ENCODE measurements around the gene CHST8. TPM values are rescaled to one million over a fixed set of nuclear protein-coding genes. Genes with fewer than 3 reads are reported as not detected.

CHST8 gene
- polyA plus RNA-seq, 2 of the 4 experiments (the other 2 are of a cell fraction) = not detected

DNA sequence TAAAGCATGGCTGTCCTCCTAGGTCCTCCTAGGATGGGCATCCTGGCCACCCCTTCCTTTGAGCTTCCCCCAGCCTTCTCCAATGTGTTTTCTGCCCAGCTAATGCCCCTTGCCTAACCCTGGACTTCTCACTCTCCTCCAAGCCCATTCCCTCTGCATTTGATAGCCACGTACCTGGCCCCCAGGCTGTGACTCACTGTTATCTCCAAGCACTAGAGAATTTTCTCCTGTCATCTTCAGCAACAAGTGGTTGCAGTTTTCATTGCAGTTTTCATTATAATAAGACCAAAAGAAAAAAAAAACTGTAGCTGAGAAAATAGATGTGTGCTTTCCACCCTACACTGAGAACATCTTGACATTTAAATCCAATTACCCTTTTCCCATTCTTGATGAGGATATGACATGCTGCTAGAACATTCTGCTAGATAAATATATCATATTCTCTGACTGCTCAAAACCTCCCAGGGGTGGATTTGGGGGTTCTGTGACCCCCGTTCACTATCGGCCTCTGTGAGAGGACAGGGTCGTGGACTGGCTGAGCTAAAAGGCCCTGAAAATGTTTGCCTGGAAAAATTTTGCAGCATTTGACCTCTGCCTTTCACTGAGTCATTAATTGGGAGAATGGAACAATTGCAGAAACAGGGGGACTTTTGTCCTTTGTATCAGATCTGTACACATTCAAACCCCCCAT, 116.1 kb downstream of the CHST8 start:
- Histone ChIP-seq H3K9me3 (peaks cover 2% of the 10 kb centered on the region), H3K4me1 (no peaks in the 10 kb centered on the region), H3K4me2 (no peak overlapping the region), H3K4me3 (no peak overlapping the region), H3K27ac (no peak overlapping the region)
- no peak for DNase-seq (ENCODE audit: low read depth in 1 of 2, low spot score in 1 of 2)
- TF ChIP-seq EHMT2 (IDR thresholded peaks at IDR 0.05; ENCODE audit: low read depth) = no peak
- TF ChIP-seq NFE2L2 (conservative IDR thresholded peaks at IDR 0.05; ENCODE audit: low read length) = no peak
- no peak for TF ChIP-seq MAZ (IDR thresholded peaks at IDR 0.05; ENCODE audit: borderline replicate concordance, low read depth, low read length)
- TF ChIP-seq JUNB (IDR thresholded peaks at IDR 0.05) = no peak
- TF ChIP-seq, protein P1, sequence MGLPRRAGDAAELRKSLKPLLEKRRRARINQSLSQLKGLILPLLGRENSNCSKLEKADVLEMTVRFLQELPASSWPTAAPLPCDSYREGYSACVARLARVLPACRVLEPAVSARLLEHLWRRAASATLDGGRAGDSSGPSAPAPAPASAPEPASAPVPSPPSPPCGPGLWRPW (IDR thresholded peaks at IDR 0.05) = no peak
- TF ChIP-seq BHLHE40 (IDR thresholded peaks at IDR 0.05; ENCODE audit: low read depth, low read length) = no peak
- no peak for TF ChIP-seq CTCF (IDR thresholded peaks at IDR 0.05)
- no peak for TF ChIP-seq RFX5 (IDR thresholded peaks at IDR 0.05)
- TF ChIP-seq HOXB5 (CRISPR knock-in tag; IDR thresholded peaks at IDR 0.05) = no peak
- TF ChIP-seq PHF8 (IDR thresholded peaks at IDR 0.05; ENCODE audit: borderline replicate concordance, low read depth) = no peak
- no peak for TF ChIP-seq ZFP36 (IDR thresholded peaks at IDR 0.05; ENCODE audit: borderline replicate concordance, partially characterized antibody)
- TF ChIP-seq MYC (IDR thresholded peaks at IDR 0.05; ENCODE audit: borderline replicate concordance, low read length) = no peak
- TF ChIP-seq SMC3 (IDR thresholded peaks at IDR 0.05) = no peak
- TF ChIP-seq, protein P2, sequence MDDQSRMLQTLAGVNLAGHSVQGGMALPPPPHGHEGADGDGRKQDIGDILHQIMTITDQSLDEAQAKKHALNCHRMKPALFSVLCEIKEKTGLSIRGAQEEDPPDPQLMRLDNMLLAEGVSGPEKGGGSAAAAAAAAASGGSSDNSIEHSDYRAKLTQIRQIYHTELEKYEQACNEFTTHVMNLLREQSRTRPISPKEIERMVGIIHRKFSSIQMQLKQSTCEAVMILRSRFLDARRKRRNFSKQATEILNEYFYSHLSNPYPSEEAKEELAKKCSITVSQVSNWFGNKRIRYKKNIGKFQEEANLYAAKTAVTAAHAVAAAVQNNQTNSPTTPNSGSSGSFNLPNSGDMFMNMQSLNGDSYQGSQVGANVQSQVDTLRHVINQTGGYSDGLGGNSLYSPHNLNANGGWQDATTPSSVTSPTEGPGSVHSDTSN (IDR thresholded peaks at IDR 0.05) = no peak
- TF ChIP-seq SREBF2 (IDR thresholded peaks at IDR 0.05) = no peak
- ATAC-seq = no peak
- ChIA-PET POLR2A (no interaction called here), CTCF (interaction anchor here (0.7 to 2.0 kb wide), 9 partner anchors 10 to 322 kb away, joined by 3 to 5 read pairs (median 3); no protein-coding TSS in a partner anchor)
- 4% methylated on average over 4 of the region's 4 CpGs for WGBS (ENCODE audit: missing lambda C conversion rate)
- FAIRE-seq = peak; percentile 39

- peak; percentile 45 to 54 for DNase-seq (ENCODE audit: low read depth in 1 of 2, low spot score in 1 of 2)
- 4% methylated on average over 9 of the region's 9 CpGs for WGBS (ENCODE audit: missing lambda C conversion rate)
- ChIA-PET POLR2A (no interaction called here), CTCF (interaction anchor here (1.0 to 2.7 kb wide), 5 partner anchors 8 to 37 kb away, joined by 3 to 19 read pairs (median 4); no protein-coding TSS in a partner anchor)
- no peak for FAIRE-seq
- H3K4me3 ChIP-seq = no peak overlapping the region
- H3K9me3 ChIP-seq = no peaks in the 10 kb centered on the region
- peak; percentile 48 to 71; a peak in 4 of 6 replicates for ATAC-seq
- no peak overlapping the region for H3K4me2 ChIP-seq
- no peak overlapping the region for H3K27ac ChIP-seq
- H3K4me1 ChIP-seq = no peaks in the 10 kb centered on the region
- peak; percentile 98 for TF ChIP-seq EHMT2 (IDR thresholded peaks at IDR 0.05; ENCODE audit: low read depth)
- TF ChIP-seq REST (IDR thresholded peaks at IDR 0.05) = peak; percentile 98
- no peak for TF ChIP-seq HOXB5 (CRISPR knock-in tag; IDR thresholded peaks at IDR 0.05)
- TF ChIP-seq SMC3 (IDR thresholded peaks at IDR 0.05) = no peak
These were observed 119.2 kb downstream of the CHST8 start for GRCh38 chr19:33740811-33741396.
